Tibial artery (tissue), 4 donors: Measurements from ENCODE around the gene LSM14A.
"Not testable (repeated sequence)": the region's sequence is repeated elsewhere in the genome, so short reads cannot be mapped to it uniquely, and the experiment has no call there.

Experiments
- DNase-seq, 2 donors: peaks; one replicate each; pipeline ENCODE4 v3.0.0-alpha.2; 2019
- H3K27ac ChIP-seq, 2 donors: fragments of 200-600 bp; sonication (generic) in 1 of 2; 1 replicate in 1 of 2; 2 replicates in 1 of 2; pipeline ENCODE4 v1.5.1; 2018 to 2019; ENCODE audit warnings: mild to moderate bottlenecking in 1 of 2
- H3K27me3 ChIP-seq, 2 donors: fragments of 200-600 bp; sonication (generic) in 1 of 2; one replicate each; pipeline versions ENCODE4 v1.5.1 to v1.6.0; 2016 to 2019
- H3K36me3 ChIP-seq, 3 donors: fragments of 200-600 bp; sonication (generic) in 2 of 3; one replicate each; pipeline ENCODE4 v1.5.1; 2016 to 2019; ENCODE audit warnings: mild to moderate bottlenecking in 2 of 3
- H3K4me1 ChIP-seq, 4 donors: fragments of 200-600 bp; sonication (generic) in 2 of 4; 1 replicate in 3 of 4; 2 replicates in 1 of 4; pipeline ENCODE4 v1.5.1; 2016 to 2019
- H3K4me3 ChIP-seq, 2 donors: fragments of 200-600 bp; sonication (generic) in 1 of 2; 1 replicate in 1 of 2; 2 replicates in 1 of 2; pipeline ENCODE4 v1.5.1; 2018 to 2019; ENCODE audit warnings: mild to moderate bottlenecking in 2 of 2
- H3K9me3 ChIP-seq, 3 donors: fragments of 200-600 bp; sonication (generic) in 1 of 3; one replicate each; pipeline ENCODE4 v1.5.1; 2016 to 2019
- intact Hi-C: fragments of 100-400 bp; cut with DNase I; formaldehyde crosslinking; loops from one replicate; pipeline ENCODE4 v1.15.0; 2023; ENCODE audit warnings: low total_unique reads
- TF ChIP-seq, protein P1 (sequence below), 2 experiments: fragments of 200-600 bp in 1 of 2; fragments of 450-650 bp in 1 of 2; IDR thresholded peaks; one replicate each; pipeline ENCODE4 v1.5.1; 2017 to 2019; ENCODE audit warnings: antibody characterized with exemption in 2 of 2, mild to moderate bottlenecking in 1 of 2, moderate library complexity in 1 of 2

LSM14A gene

DNA sequence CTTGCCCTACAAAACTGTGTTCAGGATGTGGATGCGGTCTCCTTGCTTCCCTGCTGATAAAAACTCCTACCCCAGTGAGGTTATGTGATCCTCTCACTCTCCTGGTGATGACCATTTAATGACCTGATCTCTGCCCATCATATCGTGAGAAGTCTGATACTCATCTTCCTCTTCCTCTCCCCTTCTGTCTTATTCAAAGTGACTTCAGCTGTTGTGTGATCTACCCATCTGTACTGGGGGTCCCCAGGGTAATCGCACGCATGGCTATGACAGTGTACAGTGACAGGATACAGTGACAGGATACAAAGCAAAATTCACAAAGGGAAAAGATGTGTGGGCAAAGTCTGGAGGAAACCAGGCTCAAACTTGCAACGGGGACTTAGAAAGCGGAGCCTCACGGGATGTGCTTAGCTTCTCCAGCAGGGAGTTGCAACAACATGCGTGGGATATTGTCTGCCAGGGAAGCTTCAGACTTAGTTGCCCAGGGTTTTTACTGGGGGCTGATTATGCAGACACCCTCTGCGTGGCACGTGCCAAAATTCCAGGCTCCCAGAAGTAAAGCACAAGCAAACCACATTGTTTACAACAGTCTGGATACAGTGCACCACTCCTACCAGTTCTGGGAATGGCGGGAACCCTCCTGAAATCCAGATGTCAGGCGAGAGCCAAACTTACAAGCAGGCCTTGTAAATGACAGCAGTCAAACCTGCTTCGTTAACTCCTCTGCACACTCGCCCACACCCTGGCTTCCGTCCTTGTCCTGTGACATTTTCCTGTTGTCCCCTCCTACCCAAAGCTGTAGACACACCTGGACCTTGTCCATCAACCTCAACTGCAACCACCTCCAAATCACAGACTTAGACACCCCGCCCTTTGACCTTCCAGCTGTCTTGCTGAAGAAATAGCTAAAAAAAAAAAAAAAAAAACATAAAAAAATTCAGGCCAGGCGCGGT is 64.0 kb downstream of the LSM14A start:
- H3K36me3 ChIP-seq = peaks cover 0 to 2% (median 0%) of the 10 kb centered on the region in 3 donors
- intact Hi-C loops = no loop called here

DNA sequence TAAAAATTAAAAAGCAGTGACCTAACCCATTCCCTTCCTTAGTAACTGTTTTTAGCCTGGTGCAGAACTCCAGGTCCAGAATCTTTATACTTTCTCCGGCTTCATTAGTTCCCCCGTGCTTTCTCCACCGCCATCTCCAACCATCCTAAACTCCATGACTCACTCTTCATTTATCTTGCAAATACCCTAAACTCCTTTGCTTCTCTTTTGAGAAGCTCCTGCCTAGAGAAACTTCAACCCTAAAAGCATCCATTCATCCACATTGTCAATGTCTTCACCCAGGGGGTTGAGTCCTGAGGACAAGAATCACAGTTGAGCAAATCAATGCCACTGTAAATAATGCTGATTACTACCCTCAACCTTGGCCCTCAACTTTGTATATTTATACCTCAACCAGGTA is 65.0 kb downstream of the LSM14A start:
- no peaks in the 10 kb centered on the region for H3K27me3 ChIP-seq
- H3K4me1 ChIP-seq = peaks cover 0 to 18% (median 8%) of the 10 kb centered on the region in 4 donors
- no peak for DNase-seq
- TF ChIP-seq, protein P1, sequence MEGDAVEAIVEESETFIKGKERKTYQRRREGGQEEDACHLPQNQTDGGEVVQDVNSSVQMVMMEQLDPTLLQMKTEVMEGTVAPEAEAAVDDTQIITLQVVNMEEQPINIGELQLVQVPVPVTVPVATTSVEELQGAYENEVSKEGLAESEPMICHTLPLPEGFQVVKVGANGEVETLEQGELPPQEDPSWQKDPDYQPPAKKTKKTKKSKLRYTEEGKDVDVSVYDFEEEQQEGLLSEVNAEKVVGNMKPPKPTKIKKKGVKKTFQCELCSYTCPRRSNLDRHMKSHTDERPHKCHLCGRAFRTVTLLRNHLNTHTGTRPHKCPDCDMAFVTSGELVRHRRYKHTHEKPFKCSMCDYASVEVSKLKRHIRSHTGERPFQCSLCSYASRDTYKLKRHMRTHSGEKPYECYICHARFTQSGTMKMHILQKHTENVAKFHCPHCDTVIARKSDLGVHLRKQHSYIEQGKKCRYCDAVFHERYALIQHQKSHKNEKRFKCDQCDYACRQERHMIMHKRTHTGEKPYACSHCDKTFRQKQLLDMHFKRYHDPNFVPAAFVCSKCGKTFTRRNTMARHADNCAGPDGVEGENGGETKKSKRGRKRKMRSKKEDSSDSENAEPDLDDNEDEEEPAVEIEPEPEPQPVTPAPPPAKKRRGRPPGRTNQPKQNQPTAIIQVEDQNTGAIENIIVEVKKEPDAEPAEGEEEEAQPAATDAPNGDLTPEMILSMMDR (IDR thresholded peaks at IDR 0.05) = no peak
- intact Hi-C loops = no loop called here
- no peaks in the 10 kb centered on the region for H3K36me3 ChIP-seq
- no peaks in the 10 kb centered on the region for H3K9me3 ChIP-seq
- H3K27ac ChIP-seq = no peak overlapping the region
- H3K4me3 ChIP-seq = no peak overlapping the region

More for the DNA sequence above, 64.0 kb downstream of the LSM14A start:
- DNase-seq = no peak
- Histone ChIP-seq H3K27me3 (no peaks in the 10 kb centered on the region), H3K4me1 (peaks cover 0 to 27% (median 14%) of the 10 kb centered on the region in 4 donors), H3K27ac (no peak overlapping the region), H3K9me3 (no peaks in the 10 kb centered on the region), H3K4me3 (no peak overlapping the region)
- TF ChIP-seq, protein P1 (IDR thresholded peaks at IDR 0.05) = no peak

DNA sequence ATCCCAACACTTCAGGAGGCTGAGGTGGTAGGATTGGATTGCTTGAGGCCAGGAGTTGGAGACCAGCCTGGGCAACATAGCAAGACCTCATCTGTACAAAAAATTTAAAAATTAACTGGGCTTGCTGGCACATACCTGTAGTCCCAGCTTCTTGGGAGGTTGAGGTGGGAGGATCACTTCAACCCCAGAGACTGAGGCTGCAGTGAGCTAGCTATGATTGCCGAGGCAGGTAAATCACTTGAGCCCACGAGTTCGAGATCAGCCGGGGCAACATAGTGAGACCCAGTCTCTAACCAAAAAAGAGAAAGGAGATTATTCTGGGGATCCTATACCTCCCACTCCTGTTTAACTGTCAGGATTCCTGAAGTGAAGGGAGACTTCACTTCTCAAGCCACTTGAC is 65.6 kb downstream of the LSM14A start:
- intact Hi-C loops = no loop called here
- H3K27me3 ChIP-seq = no peaks in the 10 kb centered on the region

DNA sequence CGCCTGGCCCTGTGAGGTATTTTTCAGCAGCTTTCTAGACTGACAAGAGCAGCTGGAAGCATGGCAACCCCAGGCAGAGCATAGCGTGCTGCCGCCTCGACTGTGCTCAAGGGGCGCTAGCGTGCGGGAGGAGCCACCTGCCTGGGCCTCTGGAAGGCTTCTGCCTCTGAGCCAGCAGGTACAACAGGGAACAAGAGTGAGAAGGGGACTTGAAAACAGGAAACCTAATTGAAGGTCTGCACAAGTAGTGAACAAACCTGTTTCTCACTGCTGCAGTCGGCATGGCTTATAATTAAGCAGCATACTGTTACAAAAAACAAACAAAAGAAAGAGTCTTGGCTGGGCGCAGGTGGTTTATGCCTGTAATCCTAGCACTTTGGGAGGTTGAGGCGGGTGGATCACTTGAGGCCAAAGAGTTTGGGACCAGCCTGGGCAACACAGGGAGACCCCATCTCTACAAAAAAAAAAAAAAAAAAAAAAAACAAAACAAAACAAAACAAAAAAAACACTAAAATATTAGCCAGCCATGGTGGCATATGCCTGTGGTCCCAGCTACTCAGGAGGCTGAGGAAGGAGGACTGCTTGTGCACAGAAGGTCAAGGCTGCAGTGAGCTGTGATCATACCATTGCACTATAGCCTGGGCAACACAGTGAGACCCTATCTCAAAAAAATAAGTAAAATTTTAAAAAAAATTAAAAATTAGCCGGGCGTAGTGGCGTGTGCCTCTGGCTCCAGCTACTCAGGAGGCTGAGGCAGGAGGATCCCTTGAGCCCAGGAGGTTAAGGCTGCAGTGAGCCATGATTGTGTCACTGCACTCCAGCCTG is 69.4 kb downstream of the LSM14A start:
- DNase-seq = no peak
- intact Hi-C loops = no loop called here

More for the DNA sequence above, 65.6 kb downstream of the LSM14A start:
- H3K4me3 ChIP-seq = no peak overlapping the region
- TF ChIP-seq, protein P1 (IDR thresholded peaks at IDR 0.05) = no peak
- no peaks in the 10 kb centered on the region for H3K9me3 ChIP-seq
- peaks cover 0 to 12% (median 4%) of the 10 kb centered on the region in 4 donors for H3K4me1 ChIP-seq
- H3K36me3 ChIP-seq = no peaks in the 10 kb centered on the region
- no peak for DNase-seq
- H3K27ac ChIP-seq = no peak overlapping the region

DNA sequence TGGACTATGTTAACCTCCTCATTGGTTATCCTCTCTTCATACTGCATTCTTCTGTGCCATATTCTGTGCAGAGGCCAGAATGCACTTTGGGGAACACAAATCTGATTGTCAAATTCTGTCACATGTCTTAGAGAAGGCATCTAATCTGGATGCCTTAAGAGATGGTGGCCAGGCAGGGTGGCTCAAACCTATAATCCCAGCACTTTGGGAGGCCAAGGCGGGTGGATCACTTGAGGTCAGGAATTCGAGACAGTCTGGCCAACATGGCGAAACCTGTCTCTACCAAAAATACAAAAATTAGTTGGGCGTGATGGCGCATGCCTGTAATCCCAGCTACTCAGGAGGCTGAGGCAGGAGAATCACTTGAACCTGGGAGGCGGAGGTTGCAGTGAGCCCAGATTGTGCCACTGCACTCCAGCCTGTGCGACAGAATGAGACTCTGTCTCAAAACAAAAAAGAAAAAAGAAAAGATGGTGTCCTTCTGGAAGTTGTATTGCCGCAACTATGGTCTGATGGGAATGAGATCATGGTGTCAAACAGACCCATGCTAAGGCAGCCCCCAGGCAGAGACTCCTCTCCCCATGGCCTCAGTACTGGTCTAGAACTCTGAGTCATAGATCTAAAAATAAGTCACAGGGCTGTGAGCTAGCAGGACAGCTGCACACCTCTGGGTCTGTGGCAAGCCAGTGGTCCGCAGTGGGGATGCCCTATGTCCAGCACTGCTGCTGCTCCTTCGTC is 71.0 kb downstream of the LSM14A start:
- H3K9me3 ChIP-seq, H3K4me3 ChIP-seq, H3K27me3 ChIP-seq, H3K27ac ChIP-seq, DNase-seq, H3K36me3 ChIP-seq, H3K4me1 ChIP-seq, intact Hi-C loops: not testable (repeated sequence)

More for the DNA sequence above, 69.4 kb downstream of the LSM14A start:
- Histone ChIP-seq H3K9me3 (no peaks in the 10 kb centered on the region), H3K27me3 (no peaks in the 10 kb centered on the region), H3K4me3 (no peak overlapping the region), H3K4me1 (no peaks in the 10 kb centered on the region), H3K36me3 (no peaks in the 10 kb centered on the region), H3K27ac (no peak overlapping the region)
- TF ChIP-seq, protein P1 (IDR thresholded peaks at IDR 0.05) = no peak
